Ovary (tissue), 9 donors: Measurements from ENCODE around the gene FLOT2. TPM values are rescaled to one million over a fixed set of nuclear protein-coding genes. Genes with fewer than 3 reads are reported as not detected.

Source experiments
- DNase-seq, 5 donors: peaks; one replicate each; pipeline ENCODE4 v3.0.0-alpha.2; 2019 to 2020
- H3K27ac ChIP-seq, 2 donors: fragments of 200-600 bp; one replicate each; pipeline versions ENCODE4 v1.5.1 to v1.8.0; 2019 to 2022
- H3K27me3 ChIP-seq: fragments of 200-600 bp; one replicate; pipeline ENCODE4 v1.8.0; 2022
- H3K36me3 ChIP-seq: fragments of 200-600 bp; sonication (generic); one replicate; pipeline ENCODE4 v1.5.1; 2019
- H3K4me1 ChIP-seq: one replicate; pipeline ENCODE4 v1.8.1; 2013; ENCODE audit warnings: mild to moderate bottlenecking, moderate library complexity; ENCODE audit not compliant: insufficient read depth
- H3K4me3 ChIP-seq: fragments of 200-600 bp; sonication (generic); one replicate; pipeline ENCODE4 v1.5.1; 2017
- H3K9me3 ChIP-seq, 2 donors: fragments of 200-600 bp in 1 of 2; sonication (generic) in 1 of 2; one replicate each; pipeline versions ENCODE4 v1.5.1 to v1.8.1; 2013 to 2019; ENCODE audit warnings: mild to moderate bottlenecking in 1 of 2, moderate library complexity in 1 of 2
- EP300 ChIP-seq: sonication (generic); formaldehyde crosslinking; IDR thresholded peaks from one replicate; pipeline ENCODE4 v1.6.1; 2017; ENCODE audit warnings: antibody characterized with exemption
- POLR2A ChIP-seq: fragments of 450-650 bp; IDR thresholded peaks from one replicate; pipeline ENCODE4 v1.6.1; 2017; ENCODE audit warnings: antibody characterized with exemption, mild to moderate bottlenecking, moderate library complexity
- WGBS, 3 donors: extraction: QIAGEN DNeasy Blood & Tissue Kit in 1 of 3; methylation state at CpG; one replicate each; pipeline versions ENCODE4 v1.1.5 to v1.1.7; 2013 to 2017; 5-methylcytosine and 5-hydroxymethylcytosine counted together
- intact Hi-C, 4 donors: fragments of 100-400 bp; cut with DNase I; formaldehyde crosslinking; loops; one replicate each; pipeline versions ENCODE4 v1.11.0 to v1.15.1; 2022 to 2023
- polyA plus RNA-seq, 2 donors: library from polyadenylated mRNA; stranded (reverse); fragments of 200-250 nt in 1 of 2; fragments of 350-450 nt in 1 of 2; fragmentation: Illumina TruSeq in 1 of 2; extraction: RNeasy Lipid Tissue Mini Kit (QIAGEN cat#74804) in 1 of 2; gene quantifications; one replicate each; pipeline ENCODE4 v1.2.3, GENCODE V29; 2013 to 2014
- total RNA-seq, 7 donors: library from RNA; depleted of rRNA in 2 of 7; stranded (reverse); fragments of >200 nt in 2 of 7; fragmentation: NEBNext Ultra II Directional in 3 of 7; extraction: Animal tissue kit (Norgen Biotek cat#: 25700) in 3 of 7; gene quantifications; one replicate each; pipeline versions ENCODE4 v1.1.0 to v1.2.4, GENCODE V29; 2016 to 2023
- TF ChIP-seq, protein P1 (sequence below), 3 donors: fragments of 450-650 bp in 2 of 3; fragments of 200-600 bp in 1 of 3; IDR thresholded peaks; one replicate each; pipeline versions ENCODE4 v1.5.1 to v1.8.0; 2016 to 2022; ENCODE audit warnings: antibody characterized with exemption in 3 of 3, mild to moderate bottlenecking in 1 of 3
- donor health status: DM: no; HTN: no; CAD: no; lungs with moderate emphysema.
- donor health status: DM: no; HTN: no; CAD: no.
- donor health status: Bipolar disorder and iron deficiency.
- donor health status: DM: yes; HTN: yes; CAD: no.
- donor health status: DM: no; HTN: no; CAD: no.
- donor health status: DM: yes; HTN: yes; CAD: no.

The FLOT2 gene
- total and polyA plus RNA-seq, 9 donors = 29.3 to 82.3 (median 72.6) TPM

- Histone ChIP-seq H3K36me3 (no peaks in the 10 kb centered on the region), H3K4me1 (no peaks in the 10 kb centered on the region), H3K27ac (no peak overlapping the region), H3K4me3 (no peak overlapping the region), H3K9me3 (no peaks in the 10 kb centered on the region), H3K27me3 (no peaks in the 10 kb centered on the region)
- TF ChIP-seq, protein P1, sequence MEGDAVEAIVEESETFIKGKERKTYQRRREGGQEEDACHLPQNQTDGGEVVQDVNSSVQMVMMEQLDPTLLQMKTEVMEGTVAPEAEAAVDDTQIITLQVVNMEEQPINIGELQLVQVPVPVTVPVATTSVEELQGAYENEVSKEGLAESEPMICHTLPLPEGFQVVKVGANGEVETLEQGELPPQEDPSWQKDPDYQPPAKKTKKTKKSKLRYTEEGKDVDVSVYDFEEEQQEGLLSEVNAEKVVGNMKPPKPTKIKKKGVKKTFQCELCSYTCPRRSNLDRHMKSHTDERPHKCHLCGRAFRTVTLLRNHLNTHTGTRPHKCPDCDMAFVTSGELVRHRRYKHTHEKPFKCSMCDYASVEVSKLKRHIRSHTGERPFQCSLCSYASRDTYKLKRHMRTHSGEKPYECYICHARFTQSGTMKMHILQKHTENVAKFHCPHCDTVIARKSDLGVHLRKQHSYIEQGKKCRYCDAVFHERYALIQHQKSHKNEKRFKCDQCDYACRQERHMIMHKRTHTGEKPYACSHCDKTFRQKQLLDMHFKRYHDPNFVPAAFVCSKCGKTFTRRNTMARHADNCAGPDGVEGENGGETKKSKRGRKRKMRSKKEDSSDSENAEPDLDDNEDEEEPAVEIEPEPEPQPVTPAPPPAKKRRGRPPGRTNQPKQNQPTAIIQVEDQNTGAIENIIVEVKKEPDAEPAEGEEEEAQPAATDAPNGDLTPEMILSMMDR (IDR thresholded peaks at IDR 0.05) = no peak
- TF ChIP-seq EP300 (no peak), POLR2A (no peak)
- intact Hi-C loops = no loop called here
- DNase-seq = no peak
- 86 to 93% (median 91%) methylated on average over 1 of the region's 1 CpG for WGBS, 3 donors
Measured at GRCh38 chr17:28863953-28864352, 33.6 kb downstream of the FLOT2 start.

GRCh38 chr17:28862561-28862960 is 35.0 kb downstream of the FLOT2 start:
- TF ChIP-seq POLR2A (no peak), EP300 (no peak)
- TF ChIP-seq, protein P1 (IDR thresholded peaks at IDR 0.05) = no peak
- intact Hi-C loops = no loop called here
- WGBS, 3 donors = 93 to 96% (median 96%) methylated on average over 3 of the region's 3 CpGs
- DNase-seq = no peak
- Histone ChIP-seq H3K36me3 (no peaks in the 10 kb centered on the region), H3K9me3 (no peaks in the 10 kb centered on the region), H3K27me3 (no peaks in the 10 kb centered on the region), H3K27ac (no peak overlapping the region), H3K4me1 (no peaks in the 10 kb centered on the region), H3K4me3 (no peak overlapping the region)

DNA sequence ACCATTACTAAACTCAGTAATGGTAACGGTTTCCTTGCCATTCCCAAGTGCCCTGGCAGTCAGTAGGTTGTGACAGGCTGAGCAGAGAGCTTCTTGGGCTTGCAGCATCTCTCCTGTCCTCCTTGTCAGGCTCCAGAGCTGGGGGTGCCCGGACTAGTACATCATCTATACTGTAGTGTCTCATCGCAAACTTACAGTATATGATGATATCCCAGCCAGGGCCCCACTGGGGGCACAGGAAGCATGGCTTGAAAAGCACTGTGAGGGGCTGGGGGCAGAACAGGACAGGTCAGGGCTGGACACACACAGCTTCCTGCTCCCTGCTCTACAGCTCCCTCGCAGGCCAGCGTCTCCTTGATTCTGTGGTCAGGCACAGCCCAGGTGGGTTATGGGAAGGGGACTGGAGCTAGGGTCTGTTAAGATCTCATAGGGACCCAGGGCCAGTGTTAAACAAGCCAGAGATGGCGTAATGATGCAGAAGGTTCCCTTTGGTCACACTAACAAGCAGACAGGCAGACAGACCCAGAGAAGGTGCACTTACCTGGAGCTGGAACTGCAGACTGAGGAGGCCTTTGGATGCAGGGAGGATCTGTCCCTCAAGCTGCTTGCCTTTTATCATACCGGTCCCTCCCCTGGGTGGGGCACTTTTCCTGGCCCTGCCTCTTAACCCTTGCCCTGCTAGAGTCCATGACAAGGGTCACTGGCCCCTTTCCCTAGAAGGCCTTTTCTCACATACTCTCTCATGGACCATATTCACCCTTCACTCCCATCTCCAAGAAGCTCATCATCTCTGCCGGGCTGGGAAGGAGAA is 35.9 kb downstream of the FLOT2 start:
- TF ChIP-seq EP300 (no peak), POLR2A (no peak)
- TF ChIP-seq, protein P1 (IDR thresholded peaks at IDR 0.05) = no peak
- no peaks in the 10 kb centered on the region for H3K4me1 ChIP-seq
- no peak overlapping the region for H3K27ac ChIP-seq
- intact Hi-C loops = no loop called here
- no peak overlapping the region for H3K4me3 ChIP-seq
- WGBS, 3 donors = 56 to 64% (median 59%) methylated on average over 8 of the region's 8 CpGs
- no peaks in the 10 kb centered on the region for H3K9me3 ChIP-seq
- no peak for DNase-seq
- no peaks in the 10 kb centered on the region for H3K27me3 ChIP-seq
- H3K36me3 ChIP-seq = no peaks in the 10 kb centered on the region

- Histone ChIP-seq H3K9me3 (no peaks in the 10 kb centered on the region), H3K36me3 (no peaks in the 10 kb centered on the region), H3K4me1 (peaks cover under 1% of the 10 kb centered on the region), H3K27me3 (no peaks in the 10 kb centered on the region), H3K4me3 (no peak overlapping the region), H3K27ac (no peak overlapping the region)
- TF ChIP-seq EP300 (no peak), POLR2A (no peak)
- TF ChIP-seq, protein P1 (IDR thresholded peaks at IDR 0.05) = no peak
- intact Hi-C loops = no loop called here
- no peak for DNase-seq
- WGBS, 3 donors = 85 to 86% (median 86%) methylated on average over 4 of the region's 4 CpGs
Measured at GRCh38 chr17:28860363-28860808, 37.1 kb downstream of the FLOT2 start.
